GM04503 (cell line): Measurements from ENCODE around the gene KRTAP9-9.
"Not testable (repeated sequence)": the region's sequence is repeated elsewhere in the genome, so short reads cannot be mapped to it uniquely, and the experiment has no call there.

Experiments
- DNase-seq: peaks from one replicate; pipeline ENCODE4 v3.0.0-alpha.2; 2012; ENCODE audit warnings: low read depth

Gene KRTAP9-9

DNA sequence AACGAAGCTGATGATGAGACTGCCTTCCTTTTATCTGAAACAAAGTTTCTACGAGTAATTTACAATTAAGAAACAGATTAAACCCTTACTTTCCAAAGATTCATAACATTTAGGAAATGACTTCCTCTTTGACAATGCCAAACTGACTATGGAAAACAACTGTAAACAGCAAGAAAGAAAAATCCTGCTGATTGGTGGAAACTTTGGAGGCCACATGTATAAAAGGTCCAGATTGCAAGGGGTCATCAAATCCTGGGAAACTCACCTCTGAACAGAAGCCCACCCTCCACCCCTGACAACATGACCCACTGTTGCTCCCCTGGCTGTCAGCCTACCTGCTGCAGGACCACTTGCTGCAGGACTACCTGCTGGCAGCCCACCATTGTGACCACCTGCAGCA, 9.9 kb downstream of the KRTAP9-9 start, which contains the start of gene KRTAP9-6:
KRTAP9-6 (plus strand) TSS at position 301 of the 400 bp plus-strand sequence; CDS start at position 301, 0 bp downstream.
- DNase-seq, result no peak

DNA sequence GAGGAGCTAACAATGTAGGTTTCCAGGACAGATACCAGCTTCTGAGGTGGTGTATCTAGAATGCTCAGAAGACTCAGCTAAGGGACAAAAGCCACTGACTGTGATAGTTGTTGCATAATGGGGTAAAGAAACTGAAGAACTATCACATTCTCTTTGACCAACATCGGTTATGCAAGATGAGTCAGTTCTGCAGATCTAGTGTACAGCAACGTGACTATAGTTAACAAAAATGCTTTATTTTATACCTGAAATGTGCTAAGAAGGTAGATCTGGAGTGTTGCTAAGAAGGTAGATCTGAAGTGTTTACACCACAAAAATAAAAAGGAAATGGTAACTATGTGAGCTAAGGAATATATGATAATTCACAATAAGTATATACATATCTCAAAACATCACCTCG, 12.5 kb downstream of the KRTAP9-9 start:
- DNase-seq, result no peak

DNA sequence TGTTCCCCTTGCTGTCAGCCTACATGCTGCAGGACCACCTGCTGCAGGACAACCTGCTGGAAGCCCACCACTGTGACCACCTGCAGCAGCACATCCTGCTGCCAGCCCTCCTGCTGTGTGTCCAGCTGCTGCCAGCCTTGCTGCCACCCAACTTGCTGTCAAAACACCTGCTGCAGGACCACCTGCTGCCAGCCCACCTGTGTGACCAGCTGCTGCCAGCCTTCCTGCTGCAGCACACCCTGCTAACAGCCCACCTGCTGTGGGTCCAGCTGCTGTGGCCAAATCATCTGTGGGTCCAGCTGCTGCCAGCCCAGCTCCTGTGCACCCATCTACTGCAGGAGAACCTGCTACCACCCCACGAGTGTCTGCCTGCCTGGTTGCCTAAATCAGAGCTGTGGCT, 16.1 kb downstream of the KRTAP9-9 start:
- DNase-seq, result not testable (repeated sequence)

DNA sequence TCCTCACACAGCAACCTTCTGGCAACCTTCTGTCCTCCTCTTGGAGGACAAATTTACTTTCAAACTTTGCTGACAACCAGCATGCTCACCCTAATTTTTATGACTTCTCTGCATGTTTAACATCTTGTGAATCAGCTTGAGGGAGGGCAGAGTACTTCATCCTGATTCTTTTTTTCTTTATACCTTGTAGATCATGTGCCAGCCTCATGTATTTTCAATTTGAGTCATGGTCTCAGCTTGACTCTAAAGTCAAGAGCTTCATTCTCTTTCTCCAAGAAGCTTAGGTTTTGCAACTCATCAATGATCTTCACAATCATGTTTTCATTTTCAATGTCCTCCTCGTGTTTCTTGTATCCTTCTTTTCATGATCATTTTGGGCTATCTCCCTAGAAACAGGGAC, 16.7 kb downstream of the KRTAP9-9 start:
- no peak for DNase-seq

DNA sequence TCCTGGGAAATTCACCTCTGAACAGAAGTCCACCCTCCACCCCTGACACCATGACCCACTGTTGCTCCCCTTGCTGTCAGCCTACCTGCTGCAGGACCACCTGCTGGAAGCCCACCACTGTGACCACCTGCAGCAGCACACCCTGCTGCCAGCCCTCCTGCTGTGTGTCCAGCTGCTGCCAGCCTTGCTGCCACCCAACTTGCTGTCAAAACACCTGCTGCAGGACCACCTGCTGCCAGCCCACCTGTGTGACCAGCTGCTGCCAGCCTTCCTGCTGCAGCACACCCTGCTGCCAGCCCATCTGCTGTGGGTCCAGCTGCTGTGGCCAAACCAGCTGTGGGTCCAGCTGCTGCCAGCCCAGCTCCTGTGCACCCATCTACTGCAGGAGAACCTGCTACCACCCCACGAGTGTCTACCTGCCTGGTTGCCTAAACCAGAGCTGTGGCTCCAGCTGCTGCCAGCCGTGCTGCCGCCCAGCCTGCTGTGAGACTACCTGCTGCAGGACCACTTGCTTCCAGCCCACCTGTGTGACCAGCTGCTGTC, 20.5 kb downstream of the KRTAP9-9 start, which contains the start of gene KRTAP9-7:
KRTAP9-7 (plus strand) TSS at position 51 of the 543 bp plus-strand sequence; CDS start at position 51, 0 bp downstream.
- DNase-seq, result not testable (repeated sequence)

DNA sequence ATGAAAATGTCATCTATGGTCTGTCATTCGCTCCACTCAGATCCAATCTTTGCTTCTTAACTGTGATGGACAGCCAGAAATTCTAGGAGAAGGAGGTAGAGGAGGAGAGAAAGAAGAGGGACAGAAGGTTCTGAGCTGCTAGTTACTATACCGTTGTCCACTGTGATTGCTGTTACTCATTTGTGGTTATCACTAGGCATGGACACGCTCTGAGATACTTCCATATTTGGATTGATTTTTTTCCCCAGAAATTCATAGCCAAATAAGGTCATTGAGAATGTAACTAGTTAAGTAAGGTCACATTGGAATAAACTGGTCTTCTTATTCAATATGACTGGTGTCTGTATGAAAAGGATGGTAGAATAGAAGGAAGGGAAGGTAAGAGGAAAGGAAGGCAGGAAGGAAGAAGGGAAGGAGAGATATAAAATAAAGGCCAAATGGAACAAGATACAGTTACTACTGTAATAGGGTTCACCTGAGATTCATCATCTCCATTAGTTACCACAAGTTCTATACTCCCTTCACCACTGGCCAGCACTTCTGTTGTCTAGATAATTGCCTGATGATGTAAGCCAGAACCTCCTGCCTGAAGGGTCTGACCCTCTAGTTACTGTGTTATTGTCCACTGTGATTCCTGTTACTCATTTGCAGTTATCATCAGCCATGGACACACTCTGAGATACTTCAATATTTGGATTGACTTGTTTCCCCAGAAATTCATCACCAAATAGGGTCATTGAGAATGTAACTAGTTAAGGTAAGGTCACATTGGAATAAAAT, 23.2 kb downstream of the KRTAP9-9 start:
- DNase-seq, result no peak

DNA sequence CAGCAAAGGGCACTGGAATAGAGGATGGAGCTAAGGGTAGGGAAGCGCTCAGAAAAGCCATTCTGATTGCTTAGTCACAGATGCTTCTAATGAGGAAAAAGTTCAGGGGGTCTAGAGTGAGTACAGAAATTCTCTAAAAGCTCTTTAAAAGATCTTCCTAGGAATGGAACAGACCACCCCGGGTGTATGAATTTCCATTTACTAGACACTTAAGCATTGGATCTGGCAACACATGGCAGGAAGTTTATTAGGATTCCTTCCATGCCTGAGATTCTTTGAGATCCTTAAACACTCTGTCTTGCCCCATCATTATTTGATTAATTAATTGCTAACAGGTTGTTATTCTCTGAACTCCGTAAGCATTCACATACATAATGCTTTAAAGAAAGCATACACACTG, 28.9 kb downstream of the KRTAP9-9 start:
- DNase-seq, result peak; percentile 42

DNA sequence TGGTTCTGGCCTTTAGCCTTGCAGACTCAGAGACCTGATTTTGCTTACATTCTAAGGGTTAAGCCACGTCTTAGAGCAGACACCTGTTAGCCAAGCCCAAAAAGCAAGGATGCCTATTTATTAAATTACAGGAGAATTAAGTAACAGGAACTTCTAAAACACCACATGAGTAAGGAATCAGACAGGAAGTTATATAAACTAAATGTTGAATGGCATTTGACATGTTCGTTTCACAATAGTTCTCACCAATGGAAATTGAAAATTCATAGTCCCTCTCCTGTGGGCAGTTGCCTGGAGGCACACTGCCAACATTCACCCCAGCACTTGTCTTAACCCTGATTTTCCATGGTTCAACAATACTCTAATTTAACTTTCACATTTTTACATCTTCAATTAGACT, 29.4 kb downstream of the KRTAP9-9 start:
- DNase-seq, result no peak

DNA sequence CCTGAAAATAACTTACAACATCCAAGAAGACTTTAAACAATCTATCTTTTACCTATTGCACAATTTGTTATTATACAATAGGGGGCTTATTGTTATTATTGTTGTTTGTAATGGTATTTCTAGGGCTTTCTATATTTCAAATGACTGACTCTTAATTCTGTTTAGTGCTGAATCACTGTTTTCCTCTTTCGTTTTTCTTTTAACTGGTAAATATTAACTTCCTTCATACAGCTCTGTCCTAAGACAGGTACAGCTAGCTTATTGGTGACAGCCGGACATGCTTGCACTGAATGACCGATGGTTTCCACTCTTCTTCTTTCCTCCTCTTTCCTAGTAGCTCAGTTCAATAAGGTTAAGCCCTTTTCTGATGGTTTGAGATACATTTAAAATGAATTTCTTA, 31.9 kb downstream of the KRTAP9-9 start:
- no peak for DNase-seq

DNA sequence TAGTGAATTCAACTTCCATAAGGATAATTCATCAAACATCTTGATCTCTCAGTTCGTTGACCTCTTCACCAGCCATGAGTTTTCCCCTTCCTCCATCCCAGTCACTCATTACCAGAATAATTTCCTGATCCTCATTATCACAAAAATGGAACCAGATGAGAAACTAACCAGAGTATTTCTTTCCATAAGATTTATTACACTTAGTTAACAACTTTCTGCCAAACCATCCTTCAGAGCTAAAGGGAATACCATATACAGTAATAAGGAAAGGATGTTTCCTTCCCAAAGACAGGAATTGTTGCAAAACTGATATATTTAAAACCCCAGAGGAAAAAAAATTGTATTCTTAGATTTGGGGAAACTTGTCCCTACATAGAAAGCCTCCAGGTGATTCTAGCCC, 38.8 kb downstream of the KRTAP9-9 start:
- no peak for DNase-seq

DNA sequence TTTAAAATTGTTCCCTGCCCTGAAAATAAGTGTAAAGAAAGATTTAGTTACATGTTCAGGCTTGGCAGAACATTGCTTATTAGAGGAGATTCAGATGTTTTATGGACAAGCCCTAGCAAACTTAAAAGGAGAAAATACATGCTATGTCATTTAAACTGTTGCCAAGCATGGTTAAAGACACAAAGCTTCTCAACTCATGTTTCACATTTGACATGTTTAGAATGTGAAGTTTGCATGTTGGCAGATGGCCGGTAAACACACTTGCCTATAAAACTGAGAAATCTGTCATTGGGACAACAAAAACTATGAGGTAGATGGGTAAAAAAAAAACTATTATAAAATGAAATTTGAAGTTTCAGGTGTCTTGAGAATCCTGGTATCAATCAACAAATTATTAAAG, 41.7 kb downstream of the KRTAP9-9 start:
- DNase-seq, result no peak

DNA sequence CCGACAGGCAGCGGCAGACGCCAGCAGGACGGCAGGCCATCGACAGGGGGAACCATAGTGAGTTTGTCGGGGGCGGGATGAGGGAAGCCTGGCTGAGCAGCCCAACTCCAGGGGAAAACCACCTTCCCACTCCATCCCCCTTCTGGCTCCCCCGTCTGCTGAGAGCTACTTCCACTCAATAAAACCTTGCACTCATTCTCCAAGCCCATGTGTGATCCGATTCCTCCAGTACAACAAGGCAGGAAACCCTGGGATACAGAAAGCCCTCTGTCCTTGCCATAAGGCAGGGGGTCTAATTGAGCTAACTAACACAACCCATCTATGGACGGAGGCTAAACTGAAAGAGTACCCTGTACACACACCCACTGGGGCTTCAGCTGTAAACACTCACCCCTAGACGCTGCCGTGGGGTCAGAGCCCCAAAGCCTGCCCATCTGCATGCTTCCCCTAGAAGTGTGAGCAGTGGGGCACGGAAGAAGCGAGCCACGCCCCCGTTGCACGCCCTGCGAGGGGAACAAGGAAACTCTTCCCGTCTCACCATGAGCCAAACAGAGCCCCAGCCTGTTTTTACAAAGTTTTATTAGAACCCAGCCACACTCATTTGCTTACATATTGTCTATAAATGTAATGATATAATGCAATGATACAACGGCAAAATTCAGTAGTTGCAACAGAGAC, 43.4 kb downstream of the KRTAP9-9 start:
- no peak for DNase-seq

DNA sequence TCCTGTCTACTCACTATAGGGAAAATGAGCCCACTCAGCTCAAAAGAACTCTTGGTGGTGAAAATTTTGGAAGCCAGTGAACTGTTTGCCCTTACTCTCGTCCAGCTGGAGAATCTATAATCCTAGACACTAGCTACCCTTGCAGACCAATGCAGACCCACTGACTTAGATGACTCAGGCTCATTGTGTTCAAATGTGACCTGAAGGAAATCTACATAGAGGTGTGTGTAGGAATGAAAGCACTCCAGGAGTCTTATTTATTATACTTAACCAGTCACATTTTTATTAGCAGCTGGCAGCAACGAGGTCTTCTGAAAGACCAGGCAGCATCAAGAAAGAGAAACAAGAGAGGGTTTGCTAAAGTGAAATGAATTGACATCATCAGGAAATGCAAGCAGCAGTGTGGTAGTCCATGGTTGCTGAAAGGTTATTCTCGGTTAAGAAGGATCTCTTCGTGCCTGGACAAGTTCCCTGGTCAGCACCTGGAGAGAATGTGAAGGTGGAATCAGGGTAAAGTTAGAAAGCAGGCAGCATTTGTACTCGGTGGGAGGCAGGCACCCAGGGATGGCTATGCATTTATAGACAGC, 46.1 kb downstream of the KRTAP9-9 start:
- no peak for DNase-seq

DNA sequence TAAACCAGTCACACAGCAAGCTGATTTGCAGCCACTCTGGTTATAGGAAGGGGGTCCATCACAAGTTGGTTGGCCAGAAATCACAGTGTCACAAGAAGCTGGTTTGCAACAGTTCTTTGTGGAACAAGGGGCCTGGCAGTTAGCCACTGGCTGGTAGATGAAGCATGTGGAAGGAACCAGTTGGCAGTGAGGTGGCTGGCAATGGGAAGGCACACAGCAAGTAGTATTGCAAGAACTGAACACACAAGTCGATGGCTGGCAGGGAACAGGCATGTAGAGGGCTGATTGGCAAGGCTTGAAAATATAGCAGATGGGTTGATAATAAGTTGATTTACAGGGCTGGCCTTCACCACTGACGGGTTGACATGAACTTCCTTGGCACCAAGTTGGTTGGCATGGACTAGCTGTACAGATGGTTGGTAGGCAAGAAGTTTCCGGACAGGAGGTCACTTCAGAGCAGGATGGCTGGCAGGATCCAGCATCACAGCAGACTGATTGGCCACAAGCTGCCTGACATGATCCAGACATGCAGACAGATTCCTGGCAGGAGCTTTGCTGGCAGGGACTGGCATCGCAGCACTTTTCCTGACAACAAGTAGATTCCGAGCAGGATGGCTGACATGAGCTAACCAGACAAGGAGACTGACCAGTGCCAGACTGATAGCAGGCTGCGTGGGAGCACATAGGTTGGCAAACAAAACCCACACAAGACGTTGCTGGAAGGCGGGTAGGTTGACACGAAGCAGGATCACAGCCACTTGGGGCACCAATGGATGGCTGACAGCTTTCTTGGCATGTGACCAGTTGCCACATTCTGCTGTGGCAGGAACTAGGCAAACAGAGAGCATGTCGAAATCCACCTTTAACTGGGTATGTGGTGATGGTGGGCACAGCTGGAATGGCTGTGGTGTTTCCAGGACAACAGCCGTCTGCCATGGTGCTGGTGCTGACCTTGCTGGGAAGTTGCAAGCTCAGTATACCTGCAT, 47.0 kb downstream of the KRTAP9-9 start, which contains the start of gene KRTAP29-1:
KRTAP29-1 (minus strand) TSS at position 936 of the 986 bp plus-strand sequence; CDS start at position 936, 0 bp downstream.
- no peak for DNase-seq

DNA sequence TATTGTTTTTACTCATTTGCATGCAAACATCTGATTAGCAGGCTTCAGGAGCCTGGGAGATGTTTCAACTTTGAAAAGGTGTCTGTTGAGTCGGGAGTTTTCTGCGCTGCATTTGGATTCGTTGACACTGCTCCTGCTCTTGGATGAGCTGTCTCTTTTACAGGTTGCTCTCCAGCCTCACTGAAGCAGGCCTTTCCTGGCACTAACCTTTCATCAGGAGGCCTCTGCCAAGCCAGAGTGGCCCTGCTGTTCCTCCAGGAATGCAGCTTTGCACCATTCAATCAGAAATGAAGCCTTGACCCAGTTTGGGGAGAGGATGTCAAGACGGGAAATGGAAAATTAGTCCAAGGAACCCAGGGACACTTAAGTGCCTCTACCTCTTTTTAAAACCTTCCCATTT, 47.8 kb downstream of the KRTAP9-9 start:
- DNase-seq, result no peak

DNA sequence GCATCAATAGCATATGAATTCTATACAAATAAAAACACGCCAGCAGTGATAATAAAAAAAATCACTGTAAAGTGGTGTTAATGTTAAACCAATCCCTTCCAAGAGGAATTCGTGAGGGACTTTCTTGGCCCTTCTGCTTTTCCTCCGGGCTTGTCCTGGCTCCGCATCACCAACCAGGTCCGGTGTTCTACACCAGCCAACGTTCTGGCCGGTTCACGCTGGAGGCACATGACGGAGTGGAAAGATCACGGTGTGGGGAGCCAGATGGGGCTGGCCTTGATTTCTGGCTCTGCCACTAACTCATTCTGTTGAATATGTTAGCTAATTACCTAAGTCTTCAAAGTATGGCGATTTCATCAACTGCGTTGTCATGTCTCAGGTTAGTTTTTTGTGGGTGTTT, 48.9 kb downstream of the KRTAP9-9 start:
- no peak for DNase-seq
